Cerebellar cortex (tissue), 1 donor: ENCODE measurements around the gene SCAF11.

ENCODE experiments used
- DNase-seq: peaks from one replicate; pipeline ENCODE4 v3.0.0-alpha.2; 2015; ENCODE audit warnings: low spot score

Gene SCAF11

GRCh38 chr12:45913631-45914030 lies 76.7 kb downstream of the SCAF11 start:
- no peak for DNase-seq

- DNase-seq: no peak
These were observed 77.6 kb downstream of the SCAF11 start for GRCh38 chr12:45912774-45913173.

GRCh38 chr12:45909041-45909713 lies 81.2 kb downstream of the SCAF11 start:
- DNase-seq: no peak

GRCh38 chr12:45907955-45908354 lies 82.4 kb downstream of the SCAF11 start:
- no peak for DNase-seq

GRCh38 chr12:45898094-45898493 lies 92.3 kb downstream of the SCAF11 start:
- no peak for DNase-seq

- no peak for DNase-seq
These were observed 94.4 kb downstream of the SCAF11 start for GRCh38 chr12:45895961-45896360.

- no peak for DNase-seq
These were observed 97.1 kb downstream of the SCAF11 start for GRCh38 chr12:45893240-45893639.

GRCh38 chr12:45890276-45890675 lies 100.1 kb downstream of the SCAF11 start:
- DNase-seq: no peak

GRCh38 chr12:45887544-45887943 lies 102.8 kb downstream of the SCAF11 start:
- no peak for DNase-seq

- DNase-seq: no peak
These were observed 103.7 kb downstream of the SCAF11 start for GRCh38 chr12:45886685-45887084.

- DNase-seq: no peak
These were observed 107.2 kb downstream of the SCAF11 start for GRCh38 chr12:45883187-45883586.

GRCh38 chr12:45880533-45880932 lies 109.8 kb downstream of the SCAF11 start:
- no peak for DNase-seq

GRCh38 chr12:45879363-45879895 lies 110.9 kb downstream of the SCAF11 start:
- no peak for DNase-seq

GRCh38 chr12:45878630-45879255 lies 111.6 kb downstream of the SCAF11 start:
- DNase-seq: no peak

GRCh38 chr12:45877069-45877468 lies 113.3 kb downstream of the SCAF11 start:
- DNase-seq: no peak

GRCh38 chr12:45872446-45872845 lies 117.9 kb downstream of the SCAF11 start:
- no peak for DNase-seq
